Sigmoid colon (tissue), 7 donors: Measurements from ENCODE around the gene OPA3. TPM values are rescaled to one million over a fixed set of nuclear protein-coding genes. Genes with fewer than 3 reads are reported as not detected.

ENCODE experiments used
- DNase-seq: peaks from one replicate; pipeline ENCODE4 v3.0.0-alpha.2; 2019
- H3K27ac ChIP-seq, 4 donors: fragments of 200-600 bp; sonication (generic); one replicate each; pipeline ENCODE4 v1.5.1; 2016 to 2019; ENCODE audit warnings: mild to moderate bottlenecking in 1 of 4
- H3K27me3 ChIP-seq, 3 donors: fragments of 200-600 bp; sonication (generic); one replicate each; pipeline ENCODE4 v1.5.1; 2019; ENCODE audit warnings: mild to moderate bottlenecking in 1 of 3
- H3K36me3 ChIP-seq, 4 donors: fragments of 200-600 bp; sonication (generic); one replicate each; pipeline ENCODE4 v1.5.1; 2016 to 2019
- H3K4me1 ChIP-seq, 4 donors: fragments of 200-600 bp; sonication (generic); one replicate each; pipeline ENCODE4 v1.5.1; 2017 to 2019
- H3K4me3 ChIP-seq, 4 donors: fragments of 200-600 bp; sonication (generic); one replicate each; pipeline ENCODE4 v1.5.1; 2017 to 2019; ENCODE audit warnings: mild to moderate bottlenecking in 2 of 4, moderate library complexity in 1 of 4
- H3K9me3 ChIP-seq, 4 donors: fragments of 200-600 bp in 3 of 4; sonication (generic) in 3 of 4; one replicate each; pipeline versions ENCODE4 v1.5.1 to v1.6.1; 2013 to 2019
- EP300 ChIP-seq, 4 donors: sonication (generic); formaldehyde crosslinking; IDR thresholded peaks; one replicate each; pipeline ENCODE4 v1.6.1; 2017; ENCODE audit warnings: antibody characterized with exemption in 4 of 4
- POLR2A ChIP-seq, 2 donors: fragments of 450-650 bp; IDR thresholded peaks; one replicate each; pipeline ENCODE4 v1.6.1; 2016; ENCODE audit warnings: antibody characterized with exemption in 2 of 2, mild to moderate bottlenecking in 2 of 2, moderate library complexity in 2 of 2
- POLR2AphosphoS5 ChIP-seq, 4 donors: sonication (generic); formaldehyde crosslinking; IDR thresholded peaks; one replicate each; pipeline ENCODE4 v1.6.1; 2017; ENCODE audit warnings: antibody characterized with exemption in 4 of 4
- WGBS, 2 donors: extraction: QIAGEN DNeasy Blood & Tissue Kit; methylation state at CpG; one replicate each; pipeline ENCODE4 v1.1.7; 2013; 5-methylcytosine and 5-hydroxymethylcytosine counted together
- intact Hi-C: fragments of 100-400 bp; cut with DNase I; formaldehyde crosslinking; loops from one replicate; pipeline ENCODE4 v1.15.1; 2023
- polyA plus RNA-seq, 3 donors: library from polyadenylated mRNA; stranded (reverse); fragments of 200-250 nt; gene quantifications; one replicate each; pipeline ENCODE4 v1.2.3, GENCODE V29; 2013
- total RNA-seq, 4 donors: library from RNA; depleted of rRNA; stranded (reverse); fragments of >200 nt; gene quantifications; one replicate each; pipeline ENCODE4 v1.1.0, GENCODE V29; 2016
- TF ChIP-seq, protein P1 (sequence below), 4 experiments: fragments of 450-650 bp in 3 of 4; fragments of 200-600 bp in 1 of 4; IDR thresholded peaks; one replicate each; pipeline ENCODE4 v1.5.1; 2016 to 2019; ENCODE audit warnings: antibody characterized with exemption in 4 of 4, mild to moderate bottlenecking in 3 of 4, moderate library complexity in 2 of 4
- donor health status: healthy with polysubstance abuse.
- donor health status: Bipolar disorder and iron deficiency.
- donor health status: healthy.

The OPA3 gene
- total and polyA plus RNA-seq, 7 donors, result 3.0 to 11.3 (median 7.2) TPM

DNA sequence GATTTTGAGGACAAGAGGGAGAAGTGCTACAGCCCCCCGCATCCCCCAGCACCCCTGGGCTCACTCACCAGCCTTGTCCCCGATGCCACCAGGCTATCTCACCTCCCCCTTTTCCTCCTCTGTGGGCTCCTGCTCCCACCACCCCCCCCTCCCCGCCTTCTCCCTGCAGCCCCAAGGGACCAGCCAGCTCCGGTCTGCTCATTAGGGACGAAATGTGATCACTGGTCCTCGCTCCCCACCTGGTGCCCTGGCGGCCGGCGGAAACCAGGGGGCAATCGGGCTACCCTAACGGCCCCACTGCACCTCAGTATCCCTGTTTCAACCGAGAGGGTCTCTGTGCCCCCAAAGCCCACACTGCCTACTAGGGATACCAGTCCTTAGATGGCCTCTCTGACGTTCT lies 14.7 kb upstream of the OPA3 start:
- Histone ChIP-seq H3K9me3 (no peaks in the 10 kb centered on the region), H3K27me3 (peaks cover 15 to 100% (median 70%) of the 10 kb centered on the region in 3 donors), H3K4me3 (no peak overlapping the region), H3K27ac (peak overlapping the region in 2 of 4 donors; percentile 29 to 46), H3K36me3 (no peaks in the 10 kb centered on the region), H3K4me1 (peaks cover 0 to 10% (median 3%) of the 10 kb centered on the region in 4 donors)
- 8 to 16% methylated on average over 13 of the region's 13 CpGs for WGBS, 2 donors
- TF ChIP-seq POLR2AphosphoS5 (IDR thresholded peaks at IDR 0.05), result no peak
- no peak for TF ChIP-seq POLR2A (IDR thresholded peaks at IDR 0.05)
- TF ChIP-seq, protein P1, sequence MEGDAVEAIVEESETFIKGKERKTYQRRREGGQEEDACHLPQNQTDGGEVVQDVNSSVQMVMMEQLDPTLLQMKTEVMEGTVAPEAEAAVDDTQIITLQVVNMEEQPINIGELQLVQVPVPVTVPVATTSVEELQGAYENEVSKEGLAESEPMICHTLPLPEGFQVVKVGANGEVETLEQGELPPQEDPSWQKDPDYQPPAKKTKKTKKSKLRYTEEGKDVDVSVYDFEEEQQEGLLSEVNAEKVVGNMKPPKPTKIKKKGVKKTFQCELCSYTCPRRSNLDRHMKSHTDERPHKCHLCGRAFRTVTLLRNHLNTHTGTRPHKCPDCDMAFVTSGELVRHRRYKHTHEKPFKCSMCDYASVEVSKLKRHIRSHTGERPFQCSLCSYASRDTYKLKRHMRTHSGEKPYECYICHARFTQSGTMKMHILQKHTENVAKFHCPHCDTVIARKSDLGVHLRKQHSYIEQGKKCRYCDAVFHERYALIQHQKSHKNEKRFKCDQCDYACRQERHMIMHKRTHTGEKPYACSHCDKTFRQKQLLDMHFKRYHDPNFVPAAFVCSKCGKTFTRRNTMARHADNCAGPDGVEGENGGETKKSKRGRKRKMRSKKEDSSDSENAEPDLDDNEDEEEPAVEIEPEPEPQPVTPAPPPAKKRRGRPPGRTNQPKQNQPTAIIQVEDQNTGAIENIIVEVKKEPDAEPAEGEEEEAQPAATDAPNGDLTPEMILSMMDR (IDR thresholded peaks at IDR 0.05), result no peak
- TF ChIP-seq EP300 (IDR thresholded peaks at IDR 0.05), result no peak
- DNase-seq, result no peak
- intact Hi-C loops, result no loop called here

DNA sequence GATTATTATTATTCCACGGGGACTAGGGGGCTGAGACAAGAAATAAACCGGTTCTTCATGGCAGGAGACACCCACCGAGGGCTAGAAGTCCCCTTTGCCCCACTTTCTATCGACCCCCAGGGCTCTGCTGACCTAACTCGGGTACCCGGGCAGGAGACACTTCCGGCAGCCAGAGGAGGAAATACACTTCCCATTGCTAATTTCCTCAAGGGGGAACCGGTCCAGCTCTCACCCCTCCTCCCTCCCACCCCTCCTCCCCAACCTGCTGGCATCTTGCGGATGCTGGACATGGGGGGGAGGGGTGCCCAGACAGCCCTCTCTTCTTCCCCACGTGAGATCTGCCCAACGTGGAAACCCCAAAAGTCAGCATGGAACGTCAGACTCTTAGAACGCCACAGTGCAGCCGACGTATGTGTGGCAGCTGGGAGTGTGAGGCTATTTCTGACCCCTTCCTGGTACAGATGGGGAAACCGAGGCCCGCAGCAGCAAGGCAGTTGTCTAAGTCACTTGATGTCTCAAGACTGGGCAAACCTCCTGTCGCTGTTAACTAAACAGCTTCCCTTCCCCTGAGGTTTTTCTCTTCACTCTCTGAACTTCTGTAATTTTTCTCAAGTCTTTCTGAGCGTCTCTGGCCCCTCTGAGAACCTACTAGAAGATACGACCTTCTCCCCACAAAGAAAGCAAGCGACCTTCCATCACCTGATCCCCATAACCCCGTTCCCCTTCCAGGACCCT lies 13.8 kb upstream of the OPA3 start:
- Histone ChIP-seq H3K4me1 (peaks cover 0 to 10% (median 3%) of the 10 kb centered on the region in 4 donors), H3K9me3 (no peaks in the 10 kb centered on the region), H3K36me3 (no peaks in the 10 kb centered on the region), H3K4me3 (no peak overlapping the region), H3K27ac (peak overlapping the region in 3 of 4 donors; percentile 8 to 46 (median 29)), H3K27me3 (peaks cover 15 to 96% (median 69%) of the 10 kb centered on the region in 3 donors)
- 2 to 5% methylated on average over 22 of the region's 22 CpGs for WGBS, 2 donors
- TF ChIP-seq POLR2AphosphoS5 (IDR thresholded peaks at IDR 0.05) (no peak), EP300 (IDR thresholded peaks at IDR 0.05) (no peak), POLR2A (IDR thresholded peaks at IDR 0.05) (no peak)
- TF ChIP-seq, protein P1 (IDR thresholded peaks at IDR 0.05), result no peak
- DNase-seq, result no peak
- intact Hi-C loops, result no loop called here

DNA sequence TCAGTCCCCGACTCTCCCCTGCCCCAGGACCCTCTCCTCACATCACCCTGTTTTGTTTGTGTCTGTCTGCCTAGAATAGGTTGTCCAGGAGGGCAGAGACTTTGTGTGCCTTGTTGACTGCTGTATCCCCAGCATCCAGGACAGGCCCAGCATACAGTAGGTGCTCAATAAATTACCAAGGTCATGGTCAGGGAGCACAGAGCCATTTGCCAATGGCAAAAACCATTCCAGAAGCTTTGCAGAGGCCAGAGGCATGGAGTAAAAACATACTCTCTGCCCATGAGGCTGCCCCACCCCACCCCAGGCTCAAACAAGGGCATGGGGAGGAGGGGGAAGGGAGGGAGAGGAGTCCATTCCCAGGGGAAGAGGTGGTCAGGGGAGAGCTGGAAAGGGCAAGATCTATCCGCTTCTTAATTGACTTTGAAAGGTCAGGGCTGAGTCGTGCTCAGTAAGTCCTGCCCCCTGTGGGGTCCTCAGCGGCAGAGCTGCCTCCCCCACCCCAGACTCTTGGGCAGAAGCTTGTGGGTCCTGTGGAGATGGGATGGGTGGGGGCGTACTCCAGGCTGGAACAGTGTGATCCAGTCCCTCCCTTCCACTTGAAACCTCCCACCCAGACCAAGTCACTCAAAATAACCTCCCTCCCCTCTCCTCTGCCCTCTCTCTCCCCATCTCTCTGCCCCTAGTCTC lies 13.0 kb upstream of the OPA3 start:
- Histone ChIP-seq H3K4me1 (peaks cover 0 to 10% (median 3%) of the 10 kb centered on the region in 4 donors), H3K27me3 (peaks cover 14 to 94% (median 65%) of the 10 kb centered on the region in 3 donors), H3K36me3 (no peaks in the 10 kb centered on the region), H3K4me3 (no peak overlapping the region), H3K9me3 (no peaks in the 10 kb centered on the region), H3K27ac (peak overlapping the region in 2 of 4 donors; percentile 8 to 46)
- TF ChIP-seq, protein P1 (IDR thresholded peaks at IDR 0.05), result no peak
- 19 to 29% methylated on average over 5 of the region's 5 CpGs for WGBS, 2 donors
- DNase-seq, result no peak
- intact Hi-C loops, result no loop called here

DNA sequence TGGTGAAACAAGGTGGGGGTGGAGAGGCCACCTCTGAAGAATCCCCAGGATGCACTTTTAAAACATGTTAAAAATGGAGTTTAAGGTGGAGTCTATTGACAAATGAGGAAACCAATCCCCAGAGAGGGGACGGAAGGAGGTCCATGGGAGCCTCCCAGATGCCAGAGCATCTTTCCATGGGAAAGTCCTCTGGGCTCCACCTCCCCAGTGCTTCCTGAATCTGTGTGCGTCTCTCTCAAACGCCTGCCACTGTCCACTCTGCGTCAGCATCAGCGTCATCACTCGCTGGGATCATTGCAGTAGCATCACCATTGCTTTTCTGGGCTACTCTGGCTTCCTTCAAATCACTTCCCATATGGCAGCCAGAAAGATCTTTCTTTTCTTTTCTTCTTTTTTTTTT lies 11.2 kb upstream of the OPA3 start:
- Histone ChIP-seq H3K27me3 (peaks cover 6 to 94% (median 63%) of the 10 kb centered on the region in 3 donors), H3K36me3 (no peaks in the 10 kb centered on the region), H3K4me3 (no peak overlapping the region), H3K27ac (no peak overlapping the region), H3K4me1 (peaks cover 0 to 6% (median 0%) of the 10 kb centered on the region in 4 donors), H3K9me3 (no peaks in the 10 kb centered on the region)
- DNase-seq, result no peak
- intact Hi-C loops, result no loop called here
- 64 to 67% methylated on average over 6 of the region's 6 CpGs for WGBS, 2 donors
- no peak for TF ChIP-seq POLR2AphosphoS5 (IDR thresholded peaks at IDR 0.05)
- TF ChIP-seq EP300 (IDR thresholded peaks at IDR 0.05), result no peak
- no peak for TF ChIP-seq POLR2A (IDR thresholded peaks at IDR 0.05)
- TF ChIP-seq, protein P1 (IDR thresholded peaks at IDR 0.05), result no peak
